ENCODE measurements around the gene CERS6.

The CERS6 gene

GRCh38 chr2:168574856-168575630 is 119.0 kb downstream of the CERS6 start:
- peak; percentile 34 for DNase-seq

GRCh38 chr2:168577885-168578284 is 121.8 kb downstream of the CERS6 start:
- no peak for DNase-seq

GRCh38 chr2:168583064-168583709 is 127.1 kb downstream of the CERS6 start:
- no peak for DNase-seq

- DNase-seq, result peak; percentile 58
Measured at GRCh38 chr2:168583710-168584521, 127.8 kb downstream of the CERS6 start.

- DNase-seq, result peak; percentile 49
Measured at GRCh38 chr2:168584911-168585310, 128.8 kb downstream of the CERS6 start.

GRCh38 chr2:168585700-168586099 is 129.6 kb downstream of the CERS6 start:
- no peak for DNase-seq

GRCh38 chr2:168587307-168587706 is 131.2 kb downstream of the CERS6 start:
- DNase-seq, result no peak

GRCh38 chr2:168589236-168590211 is 133.5 kb downstream of the CERS6 start:
- no peak for DNase-seq

- no peak for DNase-seq
Measured at GRCh38 chr2:168592181-168592831, 136.2 kb downstream of the CERS6 start.

- no peak for DNase-seq
Measured at GRCh38 chr2:168593713-168594112, 137.6 kb downstream of the CERS6 start.

- no peak for DNase-seq
Measured at GRCh38 chr2:168594778-168595177, 138.7 kb downstream of the CERS6 start.

GRCh38 chr2:168596881-168597655 is 141.0 kb downstream of the CERS6 start:
- no peak for DNase-seq

GRCh38 chr2:168599738-168600137 is 143.7 kb downstream of the CERS6 start:
- DNase-seq, result no peak

- no peak for DNase-seq
Measured at GRCh38 chr2:168600949-168601348, 144.9 kb downstream of the CERS6 start.

GRCh38 chr2:168601741-168602140 is 145.7 kb downstream of the CERS6 start:
- no peak for DNase-seq

GRCh38 chr2:168602379-168602778 is 146.3 kb downstream of the CERS6 start:
- DNase-seq, result no peak

GRCh38 chr2:168602846-168603401 is 146.9 kb downstream of the CERS6 start:
- DNase-seq, result no peak

- no peak for DNase-seq
Measured at GRCh38 chr2:168603439-168603961, 147.4 kb downstream of the CERS6 start.

- no peak for DNase-seq
Measured at GRCh38 chr2:168604252-168604651, 148.2 kb downstream of the CERS6 start.

GRCh38 chr2:168607992-168608391 is 151.9 kb downstream of the CERS6 start:
- DNase-seq, result no peak
